ENCODE results near the gene PAX5.
"Not testable (repeated sequence)": the region's sequence is repeated elsewhere in the genome, so short reads cannot be mapped to it uniquely, and the experiment has no call there.

- TF ChIP-seq, protein P1, sequence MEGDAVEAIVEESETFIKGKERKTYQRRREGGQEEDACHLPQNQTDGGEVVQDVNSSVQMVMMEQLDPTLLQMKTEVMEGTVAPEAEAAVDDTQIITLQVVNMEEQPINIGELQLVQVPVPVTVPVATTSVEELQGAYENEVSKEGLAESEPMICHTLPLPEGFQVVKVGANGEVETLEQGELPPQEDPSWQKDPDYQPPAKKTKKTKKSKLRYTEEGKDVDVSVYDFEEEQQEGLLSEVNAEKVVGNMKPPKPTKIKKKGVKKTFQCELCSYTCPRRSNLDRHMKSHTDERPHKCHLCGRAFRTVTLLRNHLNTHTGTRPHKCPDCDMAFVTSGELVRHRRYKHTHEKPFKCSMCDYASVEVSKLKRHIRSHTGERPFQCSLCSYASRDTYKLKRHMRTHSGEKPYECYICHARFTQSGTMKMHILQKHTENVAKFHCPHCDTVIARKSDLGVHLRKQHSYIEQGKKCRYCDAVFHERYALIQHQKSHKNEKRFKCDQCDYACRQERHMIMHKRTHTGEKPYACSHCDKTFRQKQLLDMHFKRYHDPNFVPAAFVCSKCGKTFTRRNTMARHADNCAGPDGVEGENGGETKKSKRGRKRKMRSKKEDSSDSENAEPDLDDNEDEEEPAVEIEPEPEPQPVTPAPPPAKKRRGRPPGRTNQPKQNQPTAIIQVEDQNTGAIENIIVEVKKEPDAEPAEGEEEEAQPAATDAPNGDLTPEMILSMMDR (IDR thresholded peaks at IDR 0.05): not testable (repeated sequence)
- TF ChIP-seq ZFX (IDR thresholded peaks at IDR 0.05; ENCODE audit: borderline replicate concordance): not testable (repeated sequence)
Observed at GRCh38 chr9:37074790-37075189, 40.7 kb upstream of the PAX5 start.
